Activated effector memory CD4-positive, alpha-beta T cell treated with Interleukin-2 at 50 U/mL for 16 hours (primary cell): ENCODE results near the gene PRKG1.

Experiments
- DNase-seq: peaks from one replicate; pipeline ENCODE4 v3.0.0-alpha.2; 2020

Gene PRKG1

DNA sequence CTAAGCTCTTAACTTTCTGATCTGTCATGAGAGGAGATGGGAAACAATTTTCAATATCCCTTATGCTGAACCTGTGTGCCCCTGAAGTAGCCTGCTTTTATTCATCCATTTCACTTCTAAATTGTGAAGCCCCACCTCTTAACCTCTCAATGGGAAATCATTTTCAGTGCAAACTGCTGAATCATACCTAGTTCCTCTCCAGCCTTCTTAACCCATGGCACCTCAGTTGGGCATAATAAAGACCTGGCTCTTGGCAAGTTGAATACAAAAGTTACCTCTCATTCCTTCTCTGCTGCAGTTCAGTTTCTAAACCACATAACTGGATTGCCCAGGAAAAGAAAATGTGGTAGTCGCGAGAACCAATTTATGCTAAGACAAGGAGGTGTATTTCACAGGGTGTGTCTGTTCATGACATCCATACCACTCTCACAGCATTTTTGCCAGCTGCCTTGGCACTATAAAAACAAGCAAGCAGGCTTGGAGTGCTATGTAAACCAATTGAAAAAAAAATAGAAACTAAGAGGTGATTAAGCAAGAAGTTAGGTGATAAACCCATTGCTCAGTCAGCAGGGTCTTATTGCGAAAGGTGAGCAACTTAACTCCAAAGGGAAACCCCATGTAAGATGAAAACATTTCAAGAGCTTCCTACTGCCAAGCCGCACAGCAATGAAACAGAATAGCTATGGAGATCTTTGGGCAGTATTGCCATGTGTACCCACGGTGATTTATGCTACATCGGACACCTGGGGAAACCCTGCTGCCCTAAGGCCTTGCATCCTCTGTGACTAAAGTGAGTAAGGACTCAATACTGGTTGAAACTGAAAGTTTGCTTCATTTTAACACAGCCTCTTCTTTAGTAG lies 1182.8 kb downstream of the PRKG1 start:
- DNase-seq = no peak

DNA sequence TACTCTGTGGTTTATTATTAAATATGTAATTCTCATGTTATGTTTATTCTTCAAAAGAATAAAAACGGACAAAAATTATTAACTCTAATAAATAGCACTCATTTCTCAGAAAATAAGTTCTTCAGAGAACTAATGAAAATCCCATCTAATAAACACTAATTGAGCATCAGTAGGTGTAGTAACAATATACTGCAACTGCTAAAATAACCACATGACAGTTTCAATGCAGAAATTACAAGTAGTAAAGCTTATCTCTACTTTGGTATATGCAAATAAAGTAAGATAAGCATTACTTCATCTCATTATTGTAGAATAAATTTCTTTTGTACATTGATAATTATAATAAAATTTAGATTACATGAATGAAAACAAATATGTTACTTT lies 1183.4 kb downstream of the PRKG1 start:
- no peak for DNase-seq

DNA sequence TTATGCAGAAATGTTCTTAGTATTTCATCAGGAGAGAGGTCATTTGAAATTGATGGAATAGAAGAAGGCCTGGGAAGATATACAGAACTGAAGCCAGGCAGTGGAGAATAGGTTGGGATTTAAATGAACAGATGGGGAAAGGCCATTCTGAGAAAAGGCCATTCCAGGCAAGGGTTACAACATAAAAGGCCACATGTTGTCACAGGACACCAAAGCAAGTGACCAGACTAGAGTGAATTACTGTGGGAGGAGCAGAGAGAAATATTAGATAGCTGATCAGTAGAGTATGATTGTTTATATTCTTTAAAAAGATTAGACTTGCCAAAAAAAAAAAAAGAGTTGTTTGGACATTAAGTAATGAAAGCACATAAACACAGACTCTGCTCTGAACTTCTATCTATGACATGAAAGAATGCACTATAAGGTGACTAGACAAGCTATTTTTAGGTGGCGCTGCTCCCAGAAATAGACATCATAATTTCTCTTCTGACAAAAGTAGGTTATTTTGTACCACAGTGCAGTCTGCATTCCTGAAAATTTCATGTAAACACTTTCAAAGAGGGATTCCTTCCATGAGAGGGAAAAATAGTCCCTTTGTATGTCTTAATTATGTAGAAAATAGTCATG lies 1184.6 kb downstream of the PRKG1 start:
- DNase-seq = no peak

DNA sequence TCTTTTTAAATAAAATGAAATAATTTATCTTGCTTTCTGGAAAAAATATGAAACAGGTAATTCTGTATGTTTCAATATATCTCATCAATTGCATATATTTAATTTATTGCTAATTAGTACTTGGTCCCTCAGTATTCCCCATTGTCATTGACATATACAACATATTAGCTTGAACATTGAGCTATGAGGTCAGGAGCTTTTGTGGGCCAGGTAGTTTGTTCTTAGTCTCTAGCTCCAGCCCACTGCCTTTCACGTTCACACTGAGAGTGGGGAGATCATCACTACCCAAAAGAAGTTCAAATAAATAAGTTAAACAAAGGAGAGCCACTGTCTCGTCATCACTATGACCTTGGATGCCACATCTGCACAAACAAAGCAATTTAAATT lies 1185.1 kb downstream of the PRKG1 start:
- no peak for DNase-seq

DNA sequence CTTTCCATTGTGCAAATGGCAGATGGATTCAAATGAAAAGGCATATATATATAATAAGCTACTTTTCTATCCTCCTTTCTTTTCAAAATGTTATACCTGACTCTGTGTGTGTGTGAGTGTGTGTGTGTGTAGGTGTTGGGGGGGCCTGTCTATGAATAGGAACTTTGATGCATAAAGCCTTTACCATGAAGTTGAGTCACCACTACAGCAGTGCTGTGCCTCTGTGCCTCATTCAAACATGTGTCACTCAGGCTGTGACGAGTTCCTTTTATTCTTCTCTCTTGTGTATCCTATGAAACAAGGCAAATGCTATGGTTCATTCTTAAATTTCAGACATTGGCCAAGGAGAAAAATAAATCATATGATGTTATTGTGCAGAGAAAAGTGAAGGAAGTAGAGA lies 1187.1 kb downstream of the PRKG1 start:
- no peak for DNase-seq

DNA sequence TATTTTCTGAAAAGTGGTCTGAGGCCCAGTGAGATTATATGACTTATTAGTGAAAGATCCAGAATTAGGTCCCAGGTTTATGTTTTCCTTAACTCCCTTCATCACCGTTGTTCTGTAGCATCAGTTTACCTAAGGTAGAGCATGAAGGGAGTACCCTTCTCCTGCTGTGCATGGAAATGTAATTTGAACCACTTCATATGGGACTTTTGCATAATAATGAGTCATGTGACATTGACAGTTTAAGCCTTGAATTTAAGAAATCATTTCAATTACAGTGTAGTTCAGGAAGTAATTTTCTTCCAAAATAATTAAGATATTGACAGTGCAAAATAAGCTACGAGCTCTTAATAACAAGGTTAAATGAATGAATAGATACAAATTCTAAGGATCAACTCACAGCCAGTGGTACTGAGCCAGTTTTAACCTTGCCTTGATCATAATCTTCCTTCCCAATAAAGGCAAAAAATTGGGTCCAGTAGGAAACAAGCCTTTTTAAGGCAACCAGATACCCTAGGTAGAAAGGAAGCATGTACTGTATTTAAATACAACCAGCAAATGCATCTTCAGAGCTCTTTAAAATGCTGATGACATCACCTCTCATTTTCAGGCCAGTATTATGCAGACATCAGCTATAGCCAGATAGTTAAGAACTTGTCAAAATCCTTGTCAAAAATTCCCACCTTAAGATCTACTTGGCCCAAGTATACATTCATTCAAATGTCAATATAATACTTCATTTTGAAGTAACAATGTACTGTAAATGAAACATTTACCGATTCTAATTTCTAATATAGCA lies 1191.0 kb downstream of the PRKG1 start:
- DNase-seq = no peak

DNA sequence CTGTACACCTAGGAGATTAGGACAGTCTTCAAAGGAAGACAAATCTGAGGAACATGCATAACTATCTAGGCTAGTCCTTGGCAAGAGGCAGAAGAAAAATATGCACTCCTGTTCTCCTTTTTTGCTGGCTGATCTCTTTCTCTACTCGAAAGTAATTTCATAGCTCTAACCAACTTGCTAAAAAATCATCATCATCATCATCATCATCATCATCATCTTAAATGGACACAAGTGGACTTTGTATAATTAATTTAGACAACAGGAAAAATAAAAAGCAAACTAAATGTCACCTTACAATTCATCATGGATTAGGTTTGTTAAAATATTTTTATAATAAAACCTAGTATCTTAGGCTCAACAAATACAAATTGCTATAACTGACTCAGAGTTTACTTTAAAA lies 1192.6 kb downstream of the PRKG1 start:
- DNase-seq = no peak

DNA sequence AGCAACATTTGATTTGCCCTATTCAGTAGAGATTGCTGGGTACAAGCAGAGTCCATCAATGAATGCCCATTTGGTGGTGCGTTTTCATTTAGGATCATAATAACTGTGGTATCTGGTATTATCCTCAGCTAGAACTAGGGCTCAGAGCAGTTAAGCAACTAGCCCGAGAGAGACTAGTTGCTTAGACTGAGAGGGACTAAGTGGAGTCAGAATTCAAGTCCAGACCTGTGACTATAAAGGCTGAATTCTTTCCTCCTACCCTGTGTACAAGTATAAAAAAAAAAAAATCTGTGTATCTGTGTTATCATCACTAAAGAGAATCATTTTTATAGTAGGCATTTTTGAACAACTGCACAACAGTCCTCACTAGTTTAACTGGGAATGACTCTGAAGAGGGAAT lies 1194.5 kb downstream of the PRKG1 start:
- DNase-seq = no peak

DNA sequence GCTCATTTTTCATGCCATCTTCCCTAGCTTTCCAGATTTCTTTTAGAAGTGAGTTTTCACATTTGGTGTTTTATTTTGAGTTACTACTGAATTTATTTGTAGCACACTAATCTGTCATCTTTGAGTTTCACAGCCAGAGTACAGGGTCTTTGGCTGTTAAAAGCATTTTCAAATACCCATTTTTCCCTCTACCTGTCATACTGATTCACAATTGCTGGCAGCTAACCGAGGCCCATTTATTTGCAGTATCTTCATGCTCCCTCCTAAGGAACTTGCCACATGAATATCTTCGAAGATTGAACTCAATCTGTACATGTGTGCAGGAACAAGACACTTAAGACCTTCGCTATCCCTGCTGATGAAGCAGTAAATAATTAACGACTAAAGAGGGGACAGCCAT lies 1194.9 kb downstream of the PRKG1 start:
- no peak for DNase-seq

DNA sequence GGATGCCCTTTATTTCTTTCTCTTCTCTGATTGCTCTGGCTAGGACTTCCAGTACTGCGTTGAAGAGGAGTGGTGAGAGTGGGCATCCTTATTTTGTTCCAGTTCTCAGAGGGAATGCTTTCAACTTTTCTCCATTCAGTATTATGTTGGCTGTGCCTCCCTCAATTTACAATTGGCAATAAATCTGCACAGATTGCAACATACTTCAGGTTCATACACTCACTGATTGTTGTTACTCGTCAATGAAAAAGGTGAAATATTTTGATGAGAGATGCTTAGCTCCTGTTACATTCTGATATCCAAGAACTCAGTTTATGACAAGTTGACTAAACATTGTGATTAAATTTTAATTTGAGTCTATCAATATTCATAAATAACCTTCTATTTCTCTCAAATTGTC lies 1201.9 kb downstream of the PRKG1 start:
- no peak for DNase-seq

DNA sequence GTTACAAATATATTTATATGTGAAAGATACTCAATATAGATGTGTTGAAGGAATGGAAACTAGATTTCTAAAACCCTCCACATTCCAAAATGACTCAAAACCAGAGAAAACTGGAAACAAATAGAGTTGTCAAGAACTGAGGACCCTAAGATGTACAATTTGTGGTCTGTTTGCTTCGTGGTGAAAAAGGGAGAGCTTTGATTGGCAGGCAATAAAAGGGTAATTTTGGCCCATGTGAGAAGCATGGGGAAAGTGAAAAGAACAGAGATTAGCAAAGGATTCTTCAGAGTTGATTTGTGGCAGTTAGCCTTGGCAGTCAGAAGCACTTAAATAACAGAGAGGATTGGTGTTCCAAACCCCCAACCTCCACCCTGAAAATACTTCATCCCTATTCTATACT lies 1202.7 kb downstream of the PRKG1 start:
- DNase-seq = no peak

DNA sequence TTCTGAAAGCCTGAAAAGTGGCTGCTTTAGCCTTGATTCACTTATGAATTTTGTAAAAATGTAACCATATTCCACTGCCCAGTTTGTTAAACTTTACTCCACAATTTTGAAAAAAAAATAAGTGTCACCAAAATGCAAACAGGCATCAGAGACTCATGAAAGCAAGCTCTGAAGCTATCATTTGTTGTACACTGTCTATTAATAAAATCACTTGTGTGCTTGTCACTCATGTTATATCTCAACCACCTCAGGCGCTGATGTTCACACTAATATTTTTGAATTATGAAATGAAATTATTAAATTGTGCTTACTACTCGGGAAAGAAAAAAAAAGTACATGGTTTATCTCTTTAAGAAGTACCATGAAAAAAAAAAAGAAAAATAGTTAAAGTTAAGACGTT lies 1205.3 kb downstream of the PRKG1 start:
- no peak for DNase-seq

DNA sequence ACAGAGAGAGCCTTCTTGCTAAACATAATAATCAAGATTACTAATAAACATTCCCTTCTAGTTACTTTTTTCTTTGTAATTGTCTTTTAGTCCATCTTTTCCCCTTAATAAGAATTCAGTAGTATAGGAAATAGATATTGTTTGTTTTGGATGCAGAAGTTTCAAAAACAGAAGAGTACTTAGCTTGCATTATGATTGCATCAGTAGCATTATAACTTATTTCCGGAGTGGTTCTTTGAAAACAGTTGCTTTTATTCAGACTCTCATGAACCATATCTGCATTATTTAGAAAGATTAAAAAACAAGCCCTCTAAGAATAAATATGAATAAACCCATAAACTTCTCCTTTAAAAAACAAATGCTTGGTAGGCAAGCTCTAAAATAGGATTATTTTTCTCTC lies 1205.8 kb downstream of the PRKG1 start:
- no peak for DNase-seq

DNA sequence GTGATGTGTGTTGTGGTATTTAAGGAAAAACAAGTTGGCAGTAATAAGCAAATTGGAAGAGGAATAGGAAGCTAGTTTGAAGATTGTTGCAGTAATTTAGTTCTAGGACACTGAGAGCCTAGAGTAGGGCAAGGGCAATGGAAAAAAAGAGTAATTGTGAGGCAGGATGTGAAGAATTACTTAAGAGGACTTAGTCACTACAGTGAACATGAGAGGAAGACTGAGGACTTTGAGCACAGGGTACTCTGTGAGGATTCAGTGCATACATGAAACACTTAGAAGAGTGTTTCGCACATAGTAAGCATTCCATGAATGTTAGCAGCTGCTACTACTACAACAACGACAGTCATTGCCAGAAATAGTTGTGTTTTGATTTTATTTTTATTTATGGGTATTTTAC lies 1208.9 kb downstream of the PRKG1 start:
- no peak for DNase-seq

DNA sequence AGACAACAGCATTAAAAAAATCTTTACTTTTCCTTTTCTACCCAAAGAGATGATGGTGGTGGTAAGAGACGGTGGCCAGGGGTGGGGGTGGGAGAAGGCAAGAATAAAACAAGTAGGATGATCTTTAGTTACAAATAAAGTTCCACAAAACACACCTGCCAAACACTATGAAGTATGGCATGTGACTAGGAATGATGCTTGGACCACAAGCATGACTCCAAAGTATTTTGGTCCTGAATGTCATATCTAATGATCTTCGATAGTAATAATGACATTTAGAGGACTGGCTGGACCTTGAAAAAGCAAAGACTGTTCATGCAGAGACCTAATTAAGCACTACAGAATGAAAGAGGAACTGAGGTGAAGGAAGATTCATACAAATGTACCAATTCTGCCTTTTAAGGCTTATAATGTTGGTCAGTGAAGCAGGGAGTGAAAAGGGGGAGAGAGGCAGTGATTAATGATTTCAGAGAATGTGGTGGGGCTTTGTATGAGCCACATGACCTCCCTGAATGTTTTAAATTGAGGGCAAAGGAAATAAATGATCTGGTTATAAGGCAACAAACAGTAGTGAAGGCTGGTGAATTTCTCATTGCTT lies 1210.2 kb downstream of the PRKG1 start:
- no peak for DNase-seq

DNA sequence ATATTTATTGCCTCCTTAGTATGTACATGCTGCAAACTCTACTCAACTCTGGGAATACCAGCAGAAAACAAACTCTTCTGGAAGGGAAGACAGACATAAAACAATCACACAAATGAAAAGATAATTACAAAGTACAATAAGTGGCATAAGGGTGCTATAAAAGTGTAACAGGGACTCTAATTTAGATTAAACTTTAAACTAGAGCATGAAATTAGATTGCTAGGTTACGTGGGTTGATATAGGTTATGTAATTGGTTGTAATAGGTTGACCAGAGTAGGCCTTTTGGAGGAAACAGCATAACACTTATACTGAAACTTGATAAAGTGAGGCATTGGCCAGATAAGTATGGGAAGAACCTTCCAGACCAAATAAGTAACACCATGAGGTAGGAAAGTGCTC lies 1213.6 kb downstream of the PRKG1 start:
- DNase-seq = no peak

DNA sequence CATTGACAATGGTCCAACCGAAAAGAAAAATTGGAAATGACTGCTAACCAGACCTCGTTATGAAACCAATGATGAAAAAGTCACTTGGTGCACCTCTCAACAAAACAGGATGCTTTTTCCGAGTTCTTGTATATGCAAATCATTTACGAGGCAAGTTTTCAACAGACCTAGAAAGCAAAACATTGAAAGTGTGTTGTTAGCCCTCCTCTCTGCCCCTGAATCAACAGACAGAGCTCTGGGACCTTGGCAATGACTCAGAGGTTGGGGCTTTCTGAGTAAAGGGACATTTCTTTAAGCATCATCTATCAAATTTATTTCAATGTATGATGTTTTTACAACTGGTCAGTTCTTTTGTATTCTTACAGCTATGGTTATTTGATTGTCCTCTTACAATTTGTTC lies 1223.5 kb downstream of the PRKG1 start:
- no peak for DNase-seq

DNA sequence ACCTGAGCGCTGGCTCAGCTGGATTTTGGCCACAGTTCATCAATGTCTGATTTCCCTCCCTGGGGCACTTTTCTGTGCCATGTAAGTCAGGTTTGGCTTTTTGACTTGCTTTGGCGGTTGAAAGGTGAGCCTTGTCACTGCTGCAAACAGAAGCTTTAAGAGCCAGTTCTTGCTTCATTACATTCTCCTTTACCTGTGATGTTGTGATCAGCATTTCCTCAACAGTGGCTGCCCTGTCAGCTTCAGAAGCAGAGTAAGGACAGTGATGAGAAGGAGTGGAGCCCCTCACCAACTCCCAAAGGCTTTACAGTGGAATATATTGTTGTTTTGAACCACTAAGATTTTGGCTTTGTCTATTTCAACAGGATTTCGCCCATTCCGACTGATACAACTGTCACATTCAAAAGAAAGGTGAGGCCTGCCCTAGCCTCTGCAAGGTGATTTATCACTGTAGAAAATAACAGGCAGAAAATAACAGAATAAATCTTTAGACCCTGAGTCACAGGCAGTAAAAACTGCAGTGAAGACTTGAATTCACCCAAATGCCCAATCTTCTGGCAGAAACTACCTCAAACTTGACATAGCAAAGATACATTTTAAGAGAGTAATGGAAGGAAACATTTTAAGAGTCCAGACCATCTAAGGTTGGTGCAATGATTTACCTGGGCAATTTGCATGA lies 1226.5 kb downstream of the PRKG1 start:
- no peak for DNase-seq

DNA sequence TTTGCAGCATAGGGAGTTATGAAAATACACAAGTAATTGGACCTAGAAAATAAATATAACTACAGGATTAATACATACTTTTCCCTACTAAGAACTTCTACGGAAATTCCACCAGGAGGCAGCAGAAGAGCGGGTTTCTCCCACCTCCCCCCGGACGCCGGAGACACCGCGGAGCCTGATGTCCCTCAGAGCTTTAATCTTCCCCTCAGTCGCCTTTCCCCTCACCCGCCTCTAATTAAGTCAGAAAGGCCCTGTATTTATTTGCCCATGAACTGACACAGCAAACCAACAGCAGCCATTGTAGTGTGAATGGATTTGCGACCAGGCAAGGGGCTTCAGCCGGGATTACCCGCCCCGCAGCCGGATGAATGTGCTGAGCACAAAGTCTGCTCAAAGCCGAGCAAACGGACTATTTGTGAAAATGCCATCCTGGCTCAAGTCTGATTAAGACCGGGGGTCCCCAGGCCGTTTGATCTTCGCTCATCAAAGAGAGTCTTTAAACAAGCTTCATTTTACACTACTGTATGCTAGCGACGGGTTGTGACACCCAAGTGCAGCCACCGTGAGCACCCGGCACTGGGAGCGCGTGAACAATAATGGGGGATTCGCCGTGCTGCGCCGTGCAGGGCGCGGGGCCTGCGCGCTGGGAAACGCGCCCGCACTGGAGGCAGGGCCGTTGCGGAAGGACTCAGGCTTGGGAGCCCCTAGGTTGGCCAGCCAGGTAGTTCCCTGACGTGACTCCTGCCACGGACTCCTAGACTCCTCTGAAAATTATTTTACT lies 1234.2 kb downstream of the PRKG1 start:
- no peak for DNase-seq

DNA sequence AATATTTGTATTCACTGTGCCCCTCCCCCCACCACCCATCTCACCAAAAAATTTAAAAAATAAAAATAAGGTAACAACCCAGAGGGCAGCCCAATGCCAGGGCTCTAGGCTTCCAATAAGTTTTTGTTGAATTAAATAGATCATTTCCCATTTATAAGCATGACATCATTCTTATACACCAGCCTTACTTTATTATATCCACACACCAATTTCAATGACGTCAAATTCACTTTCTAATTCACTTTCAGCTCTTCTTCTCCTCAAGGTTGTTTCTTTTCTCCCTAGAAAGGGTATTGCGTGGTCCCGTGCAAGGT lies 1238.6 kb downstream of the PRKG1 start:
- no peak for DNase-seq

DNA sequence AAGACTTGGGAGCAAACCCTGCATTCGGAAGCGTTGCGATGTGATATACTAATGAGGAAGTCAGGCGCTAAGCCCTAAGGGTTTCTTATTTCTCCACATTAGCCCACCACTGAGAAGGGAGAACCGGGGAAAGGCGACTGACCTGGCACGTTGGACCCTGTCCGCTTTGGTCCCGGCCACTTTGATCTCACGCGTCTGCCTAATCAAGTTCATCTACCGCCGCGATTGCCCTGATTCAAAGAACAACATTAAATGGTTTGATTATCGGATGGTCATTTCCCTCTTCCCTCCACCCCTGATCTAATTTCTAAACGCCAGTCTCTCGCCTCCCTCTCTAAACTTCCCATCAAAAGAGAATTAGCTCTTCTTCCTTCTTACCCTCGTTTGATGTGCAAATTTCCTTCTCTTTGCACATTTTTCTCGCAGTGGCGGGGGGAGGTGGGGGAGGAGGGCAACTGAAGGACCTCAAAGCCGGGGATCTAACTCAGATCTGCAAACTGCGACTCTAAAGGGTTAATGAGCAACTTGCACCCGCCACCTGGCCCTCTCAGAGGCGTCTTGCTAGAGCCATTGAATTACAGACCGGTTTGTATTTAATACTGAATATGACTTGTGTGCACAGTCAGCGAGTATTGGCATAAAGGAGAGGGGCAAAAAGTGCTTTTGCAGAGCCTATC lies 1239.1 kb downstream of the PRKG1 start:
- no peak for DNase-seq
